Glomerular visceral epithelial cell (primary cell): ENCODE data around the gene FICD.

ENCODE experiments used
- DNase-seq: peaks from one replicate; pipeline ENCODE4 v3.0.0-alpha.2; 2016; ENCODE audit errors: extremely low spot score

The FICD gene

GRCh38 chr12:108567406-108568337, 52.6 kb downstream of the FICD start:
- DNase-seq: peak; percentile 76

- no peak for DNase-seq
Observed at GRCh38 chr12:108568338-108569154, 53.5 kb downstream of the FICD start.
